Measurements from ENCODE around the gene CCDC7. TPM values are rescaled to one million over a fixed set of nuclear protein-coding genes. Genes with fewer than 3 reads are reported as not detected.

Gene CCDC7
- total RNA-seq, 1 experiment from 2014 or later: 6.0 TPM

DNA sequence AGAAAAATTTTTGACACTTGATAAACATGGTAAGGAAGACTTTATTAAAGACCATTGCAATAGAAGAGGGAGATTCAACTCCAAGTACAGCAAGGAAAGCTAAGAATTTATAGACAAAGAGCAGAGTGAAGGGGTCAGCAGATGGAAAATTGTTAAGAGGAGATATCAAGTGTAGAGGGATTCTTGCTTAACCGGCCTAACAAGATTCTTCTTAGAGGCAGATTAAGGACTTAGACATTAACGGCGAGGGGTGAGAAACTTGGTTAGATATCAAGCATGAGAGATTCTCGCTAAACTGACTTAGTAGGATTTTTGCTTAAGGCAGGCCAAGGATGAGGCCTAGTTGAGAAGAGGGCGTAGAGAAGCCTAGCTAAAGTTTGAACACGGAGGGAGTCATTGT is 436.1 kb downstream of the CCDC7 start:
- intact Hi-C loops (cut with micrococcal nuclease; ENCODE audit: unreplicated experiment): no loop called here
- ChIA-PET POLR2A (interaction anchor here (0.6 kb wide), 1 partner anchor 339 kb away, joined by 3 read pairs; no protein-coding TSS in a partner anchor), CTCF (no interaction called here)
- H3K27me3 ChIP-seq (ENCODE audit: control insufficient read depth, insufficient read depth, low read length): no peaks in the 10 kb centered on the region
- no peak overlapping the region for H3K4me3 ChIP-seq (ENCODE audit: low read depth in 2 of 2, low read length in 2 of 2)
- DNase-seq (ENCODE audit: low read depth, low spot score) (no peak), ATAC-seq (no peak)
- no peak for TF ChIP-seq TCF7L2 (IDR thresholded peaks at IDR 0.05; ENCODE audit: low read depth, low read length)
- TF ChIP-seq, protein P1, sequence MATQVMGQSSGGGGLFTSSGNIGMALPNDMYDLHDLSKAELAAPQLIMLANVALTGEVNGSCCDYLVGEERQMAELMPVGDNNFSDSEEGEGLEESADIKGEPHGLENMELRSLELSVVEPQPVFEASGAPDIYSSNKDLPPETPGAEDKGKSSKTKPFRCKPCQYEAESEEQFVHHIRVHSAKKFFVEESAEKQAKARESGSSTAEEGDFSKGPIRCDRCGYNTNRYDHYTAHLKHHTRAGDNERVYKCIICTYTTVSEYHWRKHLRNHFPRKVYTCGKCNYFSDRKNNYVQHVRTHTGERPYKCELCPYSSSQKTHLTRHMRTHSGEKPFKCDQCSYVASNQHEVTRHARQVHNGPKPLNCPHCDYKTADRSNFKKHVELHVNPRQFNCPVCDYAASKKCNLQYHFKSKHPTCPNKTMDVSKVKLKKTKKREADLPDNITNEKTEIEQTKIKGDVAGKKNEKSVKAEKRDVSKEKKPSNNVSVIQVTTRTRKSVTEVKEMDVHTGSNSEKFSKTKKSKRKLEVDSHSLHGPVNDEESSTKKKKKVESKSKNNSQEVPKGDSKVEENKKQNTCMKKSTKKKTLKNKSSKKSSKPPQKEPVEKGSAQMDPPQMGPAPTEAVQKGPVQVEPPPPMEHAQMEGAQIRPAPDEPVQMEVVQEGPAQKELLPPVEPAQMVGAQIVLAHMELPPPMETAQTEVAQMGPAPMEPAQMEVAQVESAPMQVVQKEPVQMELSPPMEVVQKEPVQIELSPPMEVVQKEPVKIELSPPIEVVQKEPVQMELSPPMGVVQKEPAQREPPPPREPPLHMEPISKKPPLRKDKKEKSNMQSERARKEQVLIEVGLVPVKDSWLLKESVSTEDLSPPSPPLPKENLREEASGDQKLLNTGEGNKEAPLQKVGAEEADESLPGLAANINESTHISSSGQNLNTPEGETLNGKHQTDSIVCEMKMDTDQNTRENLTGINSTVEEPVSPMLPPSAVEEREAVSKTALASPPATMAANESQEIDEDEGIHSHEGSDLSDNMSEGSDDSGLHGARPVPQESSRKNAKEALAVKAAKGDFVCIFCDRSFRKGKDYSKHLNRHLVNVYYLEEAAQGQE (IDR thresholded peaks at IDR 0.05; ENCODE audit: insufficient read depth in 1 of 2, low read depth in 2 of 2, low read length in 1 of 2): no peak
- TF ChIP-seq, protein P2, sequence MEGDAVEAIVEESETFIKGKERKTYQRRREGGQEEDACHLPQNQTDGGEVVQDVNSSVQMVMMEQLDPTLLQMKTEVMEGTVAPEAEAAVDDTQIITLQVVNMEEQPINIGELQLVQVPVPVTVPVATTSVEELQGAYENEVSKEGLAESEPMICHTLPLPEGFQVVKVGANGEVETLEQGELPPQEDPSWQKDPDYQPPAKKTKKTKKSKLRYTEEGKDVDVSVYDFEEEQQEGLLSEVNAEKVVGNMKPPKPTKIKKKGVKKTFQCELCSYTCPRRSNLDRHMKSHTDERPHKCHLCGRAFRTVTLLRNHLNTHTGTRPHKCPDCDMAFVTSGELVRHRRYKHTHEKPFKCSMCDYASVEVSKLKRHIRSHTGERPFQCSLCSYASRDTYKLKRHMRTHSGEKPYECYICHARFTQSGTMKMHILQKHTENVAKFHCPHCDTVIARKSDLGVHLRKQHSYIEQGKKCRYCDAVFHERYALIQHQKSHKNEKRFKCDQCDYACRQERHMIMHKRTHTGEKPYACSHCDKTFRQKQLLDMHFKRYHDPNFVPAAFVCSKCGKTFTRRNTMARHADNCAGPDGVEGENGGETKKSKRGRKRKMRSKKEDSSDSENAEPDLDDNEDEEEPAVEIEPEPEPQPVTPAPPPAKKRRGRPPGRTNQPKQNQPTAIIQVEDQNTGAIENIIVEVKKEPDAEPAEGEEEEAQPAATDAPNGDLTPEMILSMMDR (IDR thresholded peaks at IDR 0.05): no peak
- no peak for TF ChIP-seq POLR2AphosphoS5 (IDR thresholded peaks at IDR 0.05; ENCODE audit: low read depth, low read length)
- no peak for TF ChIP-seq SIN3A (IDR thresholded peaks at IDR 0.05; ENCODE audit: borderline replicate concordance, insufficient read depth, low read depth, low read length)
- no peaks in the 10 kb centered on the region for H3K9me3 ChIP-seq (ENCODE audit: control insufficient read depth, insufficient read depth, low read depth, low read length)
- in situ Hi-C loops (cut with HindIII; ENCODE audit: low pct_unique_long_range_greater_than_20kb, low sequenced_read_pairs): no loop called here
- no peak overlapping the region for H3K27ac ChIP-seq (ENCODE audit: low read length)
- no peaks in the 10 kb centered on the region for H3K36me3 ChIP-seq (ENCODE audit: control insufficient read depth, insufficient read depth, low read length)
- BruUV-seq (replicated peaks): no TSS peak
- H3K4me1 ChIP-seq (ENCODE audit: control insufficient read depth, insufficient read depth, low read length): no peaks in the 10 kb centered on the region

DNA sequence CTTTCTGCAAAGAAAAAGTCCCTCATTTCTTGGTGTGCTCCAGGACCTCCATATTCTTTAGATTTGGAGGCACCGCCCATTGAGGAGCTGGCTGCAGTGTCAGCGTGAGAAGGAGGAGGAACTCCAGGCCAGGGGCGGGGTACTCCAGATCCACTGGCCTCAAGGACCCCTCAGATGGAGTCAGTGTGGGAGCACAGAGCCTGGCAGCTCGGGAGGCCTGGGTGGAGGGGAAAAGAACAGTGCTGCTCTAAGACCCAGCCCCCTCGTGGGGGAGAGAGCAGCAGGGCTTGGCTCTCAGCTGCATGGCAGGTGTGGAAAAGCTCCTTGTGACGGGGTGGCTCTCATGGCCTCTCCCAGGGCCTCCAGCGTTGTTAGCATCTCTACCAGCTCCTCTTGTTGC is 441.5 kb downstream of the CCDC7 start:
- no peak for DNase-seq (ENCODE audit: low read depth, low spot score)
- ChIA-PET POLR2A (no interaction called here), CTCF (no interaction called here)
- BruUV-seq (replicated peaks): no TSS peak
- no peak overlapping the region for H3K27ac ChIP-seq (ENCODE audit: low read length)
- H3K4me1 ChIP-seq (ENCODE audit: control insufficient read depth, insufficient read depth, low read length): no peaks in the 10 kb centered on the region; the same call in 1 of the 2 replicates
- ATAC-seq: no peak
- no peaks in the 10 kb centered on the region for H3K9me3 ChIP-seq (ENCODE audit: control insufficient read depth, insufficient read depth, low read depth, low read length)
- no peaks in the 10 kb centered on the region for H3K36me3 ChIP-seq (ENCODE audit: control insufficient read depth, insufficient read depth, low read length)
- no peak overlapping the region for H3K4me3 ChIP-seq (ENCODE audit: low read depth in 2 of 2, low read length in 2 of 2)
- TF ChIP-seq POLR2AphosphoS5 (IDR thresholded peaks at IDR 0.05; ENCODE audit: low read depth, low read length): no peak
- in situ Hi-C loops (cut with HindIII; ENCODE audit: low pct_unique_long_range_greater_than_20kb, low sequenced_read_pairs) (no loop called here), intact Hi-C loops (cut with micrococcal nuclease; ENCODE audit: unreplicated experiment) (no loop called here)
- H3K27me3 ChIP-seq (ENCODE audit: control insufficient read depth, insufficient read depth, low read length): no peaks in the 10 kb centered on the region

DNA sequence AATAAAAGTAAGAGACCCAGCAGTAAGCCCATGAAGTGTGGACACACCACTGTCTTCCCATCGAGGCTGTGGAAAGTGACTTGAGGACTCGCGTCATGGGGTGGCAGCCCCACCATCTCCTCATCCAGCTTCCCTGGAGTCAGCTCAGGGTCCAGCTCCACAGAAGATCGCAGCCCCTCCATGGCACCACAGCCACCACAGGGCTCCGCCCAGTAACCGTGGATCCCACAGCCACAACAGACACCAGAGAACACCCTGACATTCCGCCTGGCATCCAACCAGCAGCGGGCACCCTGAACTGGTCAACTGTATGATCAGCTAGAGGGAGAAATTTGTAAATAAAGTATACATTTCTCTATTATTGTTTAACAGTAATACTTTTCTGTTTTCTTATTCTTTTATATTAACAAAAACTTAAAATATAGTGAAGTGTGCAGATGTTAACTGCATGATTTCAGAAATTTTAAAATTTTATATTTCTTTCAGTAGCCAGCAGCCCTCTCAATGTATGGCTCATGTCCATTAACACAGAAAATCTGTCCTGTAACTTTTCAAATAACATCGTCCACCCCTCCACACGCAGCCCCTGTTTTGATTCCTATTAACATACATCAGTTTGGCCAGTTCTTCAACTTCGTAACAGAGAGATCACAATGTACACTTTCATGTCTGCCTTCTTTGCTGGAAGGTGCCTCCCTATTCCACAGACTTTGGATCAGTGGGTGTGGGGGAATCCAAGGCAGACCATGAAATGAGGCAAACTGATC is 442.4 kb downstream of the CCDC7 start:
- Histone ChIP-seq H3K27me3 (ENCODE audit: control insufficient read depth, insufficient read depth, low read length) (no peaks in the 10 kb centered on the region), H3K9me3 (ENCODE audit: control insufficient read depth, insufficient read depth, low read depth, low read length) (no peaks in the 10 kb centered on the region), H3K4me3 (ENCODE audit: low read depth in 2 of 2, low read length in 2 of 2) (no peak overlapping the region), H3K4me1 (ENCODE audit: control insufficient read depth, insufficient read depth, low read length) (no peaks in the 10 kb centered on the region; the same call in none of the 2 replicates), H3K36me3 (ENCODE audit: control insufficient read depth, insufficient read depth, low read length) (no peaks in the 10 kb centered on the region), H3K27ac (ENCODE audit: low read length) (no peak overlapping the region)
- intact Hi-C loops (cut with micrococcal nuclease; ENCODE audit: unreplicated experiment): no loop called here
- in situ Hi-C loops (cut with HindIII; ENCODE audit: low pct_unique_long_range_greater_than_20kb, low sequenced_read_pairs): no loop called here
- ATAC-seq (no peak), DNase-seq (ENCODE audit: low read depth, low spot score) (no peak)
- TF ChIP-seq, protein P2 (IDR thresholded peaks at IDR 0.05): no peak
- TF ChIP-seq TCF7L2 (IDR thresholded peaks at IDR 0.05; ENCODE audit: low read depth, low read length): no peak
- TF ChIP-seq SIN3A (IDR thresholded peaks at IDR 0.05; ENCODE audit: borderline replicate concordance, insufficient read depth, low read depth, low read length): no peak
- TF ChIP-seq, protein P1 (IDR thresholded peaks at IDR 0.05; ENCODE audit: insufficient read depth in 1 of 2, low read depth in 2 of 2, low read length in 1 of 2): no peak
- TF ChIP-seq POLR2AphosphoS5 (IDR thresholded peaks at IDR 0.05; ENCODE audit: low read depth, low read length): no peak
- ChIA-PET CTCF (no interaction called here), POLR2A (interaction anchor here (0.9 kb wide), 1 partner anchor 439 kb away, joined by 4 read pairs; no protein-coding TSS in a partner anchor)
- BruUV-seq (replicated peaks): no TSS peak
